IMR-90 (cell line): ENCODE measurements around the gene SLF2. TPM values are rescaled to one million over a fixed set of nuclear protein-coding genes. Genes with fewer than 3 reads are reported as not detected.
A peak's percentile ranks its signal among the peaks of the same experiment; 100 is the strongest.

Source experiments
- ATAC-seq: fragments of 200-7000 bp; cut with Tn5 transposase; 2 replicates; pipeline ENCODE4 v1.9.1; 2020; ENCODE audit warnings: low read depth, mild to moderate bottlenecking, moderate library complexity
- BruUV-seq: library from RNA; stranded (reverse); fragments of 400-500 nt; replicated peaks from 2 replicates; lab custom pipeline; 2021; lab: Mats Ljungman, UMichigan
- CTCF ChIA-PET: fragments of 300-600 bp; formaldehyde crosslinking; extraction: SDS; loops from one replicate; lab custom pipeline; 2021; ENCODE audit warnings: antibody characterized with exemption; lab: Yijun Ruan, JAX
- POLR2A ChIA-PET: fragments of 300-600 bp; sonication (Branson Sonifier 250); formaldehyde crosslinking; loops from one replicate; lab custom pipeline; 2022; ENCODE audit warnings: antibody characterized with exemption; ENCODE audit not compliant: unreplicated experiment; lab: Charles Lee
- DNase-seq: peaks from one replicate; pipeline ENCODE4 v3.0.0; 2013
- H2AFZ ChIP-seq: replicated peaks from 2 replicates; pipeline ENCODE3; 2013; ENCODE audit warnings: low read length, mild to moderate bottlenecking; ENCODE audit not compliant: poor library complexity
- H2AK5ac ChIP-seq: 2 replicates; pipeline ENCODE4 v1.6.1; 2013; ENCODE audit warnings: low read depth, low read length, inconsistent platforms
- H2AK9ac ChIP-seq: replicated peaks from 2 replicates; pipeline ENCODE3; 2013; ENCODE audit warnings: mild to moderate bottlenecking, low read depth, low read length, moderate library complexity; ENCODE audit not compliant: poor library complexity
- H2BK120ac ChIP-seq: 2 replicates; pipeline ENCODE4 v1.6.1; 2013; ENCODE audit warnings: low read depth, low read length, inconsistent platforms
- H2BK15ac ChIP-seq: 3 replicates; pipeline ENCODE4 v1.6.1; 2013; ENCODE audit warnings: low read depth, low read length, inconsistent platforms
- H2BK20ac ChIP-seq: 2 replicates; pipeline ENCODE4 v1.6.1; 2013; ENCODE audit warnings: low read depth, mild to moderate bottlenecking, inconsistent platforms, low read length, moderate library complexity
- H2BK5ac ChIP-seq: 2 replicates; pipeline ENCODE4 v1.6.1; 2013; ENCODE audit warnings: mild to moderate bottlenecking, low read depth, low read length, inconsistent platforms; ENCODE audit not compliant: poor library complexity, severe bottlenecking
- H3K14ac ChIP-seq: replicated peaks from 2 replicates; pipeline ENCODE4 v1.6.1; 2013; ENCODE audit warnings: low read depth, low read length, inconsistent platforms
- H3K18ac ChIP-seq: 2 replicates; pipeline ENCODE4 v1.6.1; 2013; ENCODE audit warnings: low read depth, low read length, control low read depth
- H3K23ac ChIP-seq: 2 replicates; pipeline ENCODE4 v1.6.1; 2013; ENCODE audit warnings: low read depth, low read length, inconsistent platforms
- H3K27ac ChIP-seq: 2 replicates; pipeline ENCODE4 v1.5.1; 2013; ENCODE audit warnings: mild to moderate bottlenecking, control low read depth, low read length; ENCODE audit not compliant: insufficient read depth
- H3K27me3 ChIP-seq: 2 replicates; pipeline ENCODE4 v1.6.1; 2013; ENCODE audit warnings: low read length; ENCODE audit not compliant: control insufficient read depth, insufficient read depth
- H3K36me3 ChIP-seq: 2 replicates; pipeline ENCODE4 v1.6.1; 2013; ENCODE audit warnings: low read length, mixed read lengths; ENCODE audit not compliant: control insufficient read depth, insufficient read depth
- H3K4ac ChIP-seq: 2 replicates; pipeline ENCODE4 v1.6.1; 2013; ENCODE audit warnings: low read depth, low read length, inconsistent platforms
- H3K4me1 ChIP-seq: 2 replicates; pipeline ENCODE4 v1.6.1; 2013; ENCODE audit warnings: low read length, mixed read lengths; ENCODE audit not compliant: control insufficient read depth, insufficient read depth
- H3K4me2 ChIP-seq: 2 replicates; pipeline ENCODE4 v1.6.1; 2013; ENCODE audit warnings: low read depth, mild to moderate bottlenecking, control low read depth, low read length, moderate library complexity
- H3K4me3 ChIP-seq: 2 replicates; pipeline ENCODE4 v1.5.1; 2013; ENCODE audit warnings: low read depth, mild to moderate bottlenecking, control low read depth, low read length, moderate library complexity; ENCODE audit not compliant: insufficient read depth
- H3K56ac ChIP-seq: 2 replicates; pipeline ENCODE4 v1.6.1; 2013; ENCODE audit warnings: low read length, inconsistent platforms; ENCODE audit not compliant: insufficient read depth; ENCODE audit errors: extremely low read depth
- H3K79me1 ChIP-seq, 2 experiments: 2 replicates each; pipeline ENCODE4 v1.6.1; 2013; ENCODE audit warnings: low read length in 2 of 2, inconsistent platforms in 1 of 2, low read depth in 1 of 2
- H3K9ac ChIP-seq: 2 replicates; pipeline ENCODE4 v1.6.1; 2013; ENCODE audit warnings: low read depth, low read length, control low read depth
- H3K9me1 ChIP-seq: 2 replicates; pipeline ENCODE4 v1.6.1; 2013; ENCODE audit warnings: low read length, inconsistent platforms; ENCODE audit not compliant: insufficient read depth
- H3K9me3 ChIP-seq: 2 replicates; pipeline ENCODE4 v1.6.1; 2013; ENCODE audit warnings: low read length; ENCODE audit not compliant: control insufficient read depth, insufficient read depth
- H4K20me1 ChIP-seq: 2 replicates; pipeline ENCODE4 v1.6.1; 2013; ENCODE audit warnings: low read length, inconsistent platforms; ENCODE audit not compliant: insufficient read depth
- H4K5ac ChIP-seq: 2 replicates; pipeline ENCODE4 v1.6.1; 2013; ENCODE audit warnings: mild to moderate bottlenecking, low read depth, low read length, control low read depth
- H4K8ac ChIP-seq, 2 experiments: 2 replicates each; pipeline ENCODE4 v1.6.1; 2013; ENCODE audit warnings: low read depth in 2 of 2, low read length in 2 of 2, control low read depth in 1 of 2, inconsistent platforms in 1 of 2
- H4K91ac ChIP-seq: 2 replicates; pipeline ENCODE4 v1.6.1; 2013; ENCODE audit warnings: low read depth, low read length, inconsistent platforms; ENCODE audit not compliant: insufficient read depth
- BHLHE40 ChIP-seq: fragments of 150-350 bp; IDR thresholded peaks from 2 replicates; pipeline ENCODE4 v1.6.1; 2016; ENCODE audit warnings: mild to moderate bottlenecking, low read depth, low read length
- CEBPB ChIP-seq: IDR thresholded peaks from 2 replicates; pipeline ENCODE4 v1.6.1; 2012; ENCODE audit warnings: low read depth, low read length, improper control_type of control experiment
- CHD1 ChIP-seq: IDR thresholded peaks from 2 replicates; pipeline ENCODE4 v1.6.1; 2012; ENCODE audit warnings: low read depth, low read length, improper control_type of control experiment
- CTCF ChIP-seq: conservative IDR thresholded peaks from 2 replicates; pipeline ENCODE4 v1.5.1; 2012; ENCODE audit warnings: mild to moderate bottlenecking, low read depth, low read length, improper control_type of control experiment
- FOS ChIP-seq: fragments of 150-350 bp; IDR thresholded peaks from 2 replicates; pipeline ENCODE4 v1.6.1; 2016; ENCODE audit warnings: low read depth, low read length
- MAFK ChIP-seq: IDR thresholded peaks from 2 replicates; pipeline ENCODE4 v1.6.1; 2012; ENCODE audit warnings: low read depth, low read length, improper control_type of control experiment
- MAZ ChIP-seq: IDR thresholded peaks from 2 replicates; pipeline ENCODE4 v1.6.1; 2012; ENCODE audit warnings: low read depth, mild to moderate bottlenecking, low read length, improper control_type of control experiment, moderate library complexity, borderline replicate concordance
- MXI1 ChIP-seq: IDR thresholded peaks from 2 replicates; pipeline ENCODE4 v1.6.1; 2012; ENCODE audit warnings: low read depth, mild to moderate bottlenecking, low read length, moderate library complexity, borderline replicate concordance
- NFE2L2 ChIP-seq: fragments of 150-350 bp; IDR thresholded peaks from 2 replicates; pipeline ENCODE4 v1.6.1; 2016; ENCODE audit warnings: low read depth, mild to moderate bottlenecking, low read length
- POLR2A ChIP-seq: IDR thresholded peaks from 2 replicates; pipeline ENCODE4 v1.6.1; 2012; ENCODE audit warnings: mild to moderate bottlenecking, low read depth, low read length
- RAD21 ChIP-seq: IDR thresholded peaks from 2 replicates; pipeline ENCODE4 v1.6.1; 2012; ENCODE audit warnings: low read length, improper control_type of control experiment
- RCOR1 ChIP-seq: IDR thresholded peaks from 2 replicates; pipeline ENCODE4 v1.6.1; 2012; ENCODE audit warnings: mild to moderate bottlenecking, low read length, improper control_type of control experiment; ENCODE audit not compliant: insufficient replicate concordance
- RFX5 ChIP-seq: IDR thresholded peaks from 2 replicates; pipeline ENCODE4 v1.8.0; 2012; ENCODE audit warnings: low read depth, mild to moderate bottlenecking, low read length, moderate library complexity
- SMC3 ChIP-seq: fragments of 150-350 bp; IDR thresholded peaks from 2 replicates; pipeline ENCODE4 v1.6.1; 2016; ENCODE audit warnings: low read depth, mild to moderate bottlenecking, antibody characterized with exemption, low read length, moderate library complexity
- WGBS, 2 experiments: methylation state at CpG; one replicate each; pipeline versions ENCODE4 v1.1.5 to v1.1.7; 2013; ENCODE audit warnings: missing lambda C conversion rate in 2 of 2; ENCODE audit not compliant: insufficient read length in 1 of 2; ENCODE audit errors: extremely low coverage in 2 of 2; 5-methylcytosine and 5-hydroxymethylcytosine counted together
- dilution Hi-C: fragments of 300-500 bp; cut with HindIII; formaldehyde crosslinking; loops from one replicate; pipeline ENCODE4 v1.14.3; 2018; ENCODE audit warnings: low sequenced_read_pairs; ENCODE audit not compliant: unreplicated experiment
- in situ Hi-C: fragments of 300-500 bp; cut with MboI; formaldehyde crosslinking; loops from 3 replicates; pipeline ENCODE4 v1.14.3; 2019; ENCODE audit warnings: low sequenced_read_pairs, inconsistent platforms, mixed read lengths
- intact Hi-C: fragments of 100-400 bp; cut with micrococcal nuclease; formaldehyde crosslinking; loops from 2 replicates; pipeline ENCODE4 v1.10.0; 2022
- polyA plus RNA-seq, 3 experiments: library from polyadenylated mRNA; depleted of rRNA; stranded (reverse); fragments of >200 nt; gene quantifications; 2 replicates each; pipeline ENCODE4 v1.2.3, GENCODE V29; 2012; ENCODE audit warnings: low replicate concordance in 1 of 3
- total RNA-seq: library from RNA; depleted of rRNA; stranded (reverse); fragments of >200 nt; gene quantifications from 2 replicates; pipeline ENCODE4 v1.2.3, GENCODE V29; 2012
- TF ChIP-seq, protein P1 (sequence below): fragments of 150-350 bp; IDR thresholded peaks from 2 replicates; pipeline ENCODE4 v1.6.1; 2016; ENCODE audit warnings: low read depth, mild to moderate bottlenecking, low read length, moderate library complexity, borderline replicate concordance

Gene SLF2
- total and polyA plus RNA-seq, 2 of the 4 experiments (the other 2 are of a cell fraction): 8.5 to 21.7 TPM

GRCh38 chr10:100878291-100878910 lies 34.4 kb upstream of the SLF2 start:
- H3K27ac ChIP-seq: no peak overlapping the region
- H4K8ac ChIP-seq: 0 out of 4 replicates have a peak overlapping the region, but pooled peaks of 1 of the 2 experiments have one; percentile 20
- no peak overlapping the region for H2BK20ac ChIP-seq
- H3K23ac ChIP-seq: no peak overlapping the region
- no peak overlapping the region for H3K4ac ChIP-seq
- no peak overlapping the region for H2BK5ac ChIP-seq
- H3K27me3 ChIP-seq: no peaks in the 10 kb centered on the region
- H3K4me2 ChIP-seq: no peak overlapping the region
- peak overlapping the region; percentile 11 for H2AK9ac ChIP-seq
- DNase-seq (peak; percentile 77), ATAC-seq (peak; percentile 94)
- H3K4me3 ChIP-seq: no peak overlapping the region
- peak overlapping the region; percentile 58 for H2AFZ ChIP-seq
- dilution Hi-C loops: no loop called here
- BruUV-seq: no TSS peak
- no peak overlapping the region for H3K9ac ChIP-seq
- 10% methylated on average over 2 of the region's 5 CpGs; no CpG with 5 or more reads in 1 of the 2 experiments for WGBS, 2 experiments
- in situ Hi-C loops: loop anchor here (5.0 to 25.0 kb wide), 2 partner anchors 206 to 541 kb away; partner anchors contain the start of genes PKD2L1 and SCD
- H3K9me1 ChIP-seq: peaks cover 4% of the 10 kb centered on the region; the same call in 1 of the 2 replicates
- no peaks in the 10 kb centered on the region for H4K20me1 ChIP-seq
- H2AK5ac ChIP-seq: no peak overlapping the region
- H4K91ac ChIP-seq: no peak overlapping the region
- intact Hi-C loops: loop anchor here (1.0 to 10.0 kb wide), 8 partner anchors 134 to 540 kb away; partner anchors contain the start of genes HIF1AN, PAX2 and SEC31B
- no peak overlapping the region for H2BK15ac ChIP-seq
- POLR2A ChIA-PET: no interaction called here
- H3K9me3 ChIP-seq: no peaks in the 10 kb centered on the region
- no peaks in the 10 kb centered on the region for H3K36me3 ChIP-seq
- no peak overlapping the region for H3K14ac ChIP-seq
- CTCF ChIA-PET: interaction anchor here (0.6 to 1.6 kb wide), 7 partner anchors 24 to 371 kb away, joined by 3 to 5 read pairs (median 4); partner anchors contain the start of gene HIF1AN
- H3K18ac ChIP-seq: no peak overlapping the region
- H3K4me1 ChIP-seq: peaks cover 19% of the 10 kb centered on the region
- H3K56ac ChIP-seq: no peak overlapping the region
- no peaks in the 10 kb centered on the region for H3K79me1 ChIP-seq
- no peak overlapping the region for H4K5ac ChIP-seq
- no peak overlapping the region; the same call in 1 of the 2 replicates for H2BK120ac ChIP-seq
- TF ChIP-seq POLR2A (peak; percentile 50; the same call in 1 of the 2 replicates), RFX5 (no peak), RAD21 (peak; percentile 96), NFE2L2 (no peak), SMC3 (peak; percentile 91), FOS (no peak), CTCF (peak; percentile 86), MXI1 (no peak), MAZ (peak; percentile 44; the same call in 1 of the 2 replicates), MAFK (no peak), CEBPB (no peak), BHLHE40 (no peak), CHD1 (no peak), RCOR1 (no peak)
- TF ChIP-seq, protein P1, sequence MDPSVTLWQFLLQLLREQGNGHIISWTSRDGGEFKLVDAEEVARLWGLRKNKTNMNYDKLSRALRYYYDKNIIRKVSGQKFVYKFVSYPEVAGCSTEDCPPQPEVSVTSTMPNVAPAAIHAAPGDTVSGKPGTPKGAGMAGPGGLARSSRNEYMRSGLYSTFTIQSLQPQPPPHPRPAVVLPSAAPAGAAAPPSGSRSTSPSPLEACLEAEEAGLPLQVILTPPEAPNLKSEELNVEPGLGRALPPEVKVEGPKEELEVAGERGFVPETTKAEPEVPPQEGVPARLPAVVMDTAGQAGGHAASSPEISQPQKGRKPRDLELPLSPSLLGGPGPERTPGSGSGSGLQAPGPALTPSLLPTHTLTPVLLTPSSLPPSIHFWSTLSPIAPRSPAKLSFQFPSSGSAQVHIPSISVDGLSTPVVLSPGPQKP: no peak
